NCI-H446 treated with DMSO at 0.1 percent for 48 hours (cell line): ENCODE data around the gene PCNA.

Experiments
- DNase-seq: peaks from one replicate; lab custom pipeline; 2025; lab: John Stamatoyannopoulos, UW

Gene PCNA

DNA sequence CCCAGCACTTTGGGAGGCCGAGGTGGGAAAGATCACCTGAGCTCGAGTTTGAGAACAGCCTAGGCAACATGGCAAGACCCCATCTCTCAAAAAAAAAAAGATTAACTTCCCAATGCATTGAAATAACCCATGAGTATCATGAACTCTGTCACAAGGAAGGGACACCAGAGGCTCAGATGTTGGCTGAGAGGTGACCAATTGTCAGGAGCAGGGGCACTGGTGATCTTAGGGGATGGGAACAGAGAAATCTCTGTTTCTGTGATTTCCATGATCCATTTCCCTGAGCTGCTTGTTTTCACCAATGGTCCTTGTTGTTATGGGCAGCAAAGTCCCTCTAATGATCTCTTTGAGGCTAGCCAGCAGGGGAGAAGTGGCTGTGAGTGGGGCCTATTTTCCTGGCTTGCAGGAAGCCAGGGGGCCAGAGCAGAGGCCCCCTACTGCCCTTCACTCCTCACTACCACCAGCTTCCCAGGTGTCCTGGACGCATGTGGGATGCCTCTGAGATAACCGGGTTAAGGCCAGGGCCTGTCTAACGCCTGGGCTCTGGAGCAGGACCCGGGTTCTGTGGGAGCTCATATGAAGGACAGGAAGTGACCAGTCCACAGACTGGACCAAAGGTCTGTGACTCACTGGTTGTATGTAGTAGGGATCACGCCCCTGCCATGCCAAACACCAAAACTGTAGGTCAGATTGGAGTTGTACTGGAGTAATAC lies 54.4 kb downstream of the PCNA start:
- no peak for DNase-seq
